HEK293 (cell line): ENCODE measurements around the gene TNFRSF21.

Source experiments
- ZBTB1 ChIP-seq: fragments of 450-650 bp; formaldehyde crosslinking; IDR thresholded peaks from 2 replicates; pipeline ENCODE4 v1.5.1; 2016; ENCODE audit warnings: missing biosample characterization, missing genetic modification characterization
- ZNF133 ChIP-seq: fragments of 450-650 bp; formaldehyde crosslinking; IDR thresholded peaks from 2 replicates; pipeline ENCODE4 v1.5.1; 2016; ENCODE audit warnings: missing biosample characterization, missing genetic modification characterization
- ZNF707 ChIP-seq: fragments of 450-650 bp; formaldehyde crosslinking; IDR thresholded peaks from 2 replicates; pipeline ENCODE4 v1.5.1; 2016; ENCODE audit warnings: missing biosample characterization, missing genetic modification characterization
- ZNF768 ChIP-seq: fragments of 450-650 bp; formaldehyde crosslinking; IDR thresholded peaks from 2 replicates; pipeline ENCODE4 v1.5.1; 2018; ENCODE audit warnings: missing biosample characterization, mild to moderate bottlenecking, missing genetic modification characterization
- ZNF830 ChIP-seq: fragments of 450-650 bp; IDR thresholded peaks from 2 replicates; pipeline ENCODE4 v1.5.0; 2018; ENCODE audit warnings: missing biosample characterization, missing genetic modification characterization, low read depth, mild to moderate bottlenecking, moderate library complexity
- TF ChIP-seq, protein P1 (sequence below): fragments of 450-650 bp; formaldehyde crosslinking; IDR thresholded peaks from 2 replicates; pipeline ENCODE4 v1.5.1; 2016; ENCODE audit warnings: missing biosample characterization, missing genetic modification characterization
- TF ChIP-seq, protein P2 (sequence below): fragments of 450-650 bp; formaldehyde crosslinking; IDR thresholded peaks from 2 replicates; pipeline ENCODE4 v1.5.1; 2016; ENCODE audit warnings: missing biosample characterization, missing genetic modification characterization

DNA sequence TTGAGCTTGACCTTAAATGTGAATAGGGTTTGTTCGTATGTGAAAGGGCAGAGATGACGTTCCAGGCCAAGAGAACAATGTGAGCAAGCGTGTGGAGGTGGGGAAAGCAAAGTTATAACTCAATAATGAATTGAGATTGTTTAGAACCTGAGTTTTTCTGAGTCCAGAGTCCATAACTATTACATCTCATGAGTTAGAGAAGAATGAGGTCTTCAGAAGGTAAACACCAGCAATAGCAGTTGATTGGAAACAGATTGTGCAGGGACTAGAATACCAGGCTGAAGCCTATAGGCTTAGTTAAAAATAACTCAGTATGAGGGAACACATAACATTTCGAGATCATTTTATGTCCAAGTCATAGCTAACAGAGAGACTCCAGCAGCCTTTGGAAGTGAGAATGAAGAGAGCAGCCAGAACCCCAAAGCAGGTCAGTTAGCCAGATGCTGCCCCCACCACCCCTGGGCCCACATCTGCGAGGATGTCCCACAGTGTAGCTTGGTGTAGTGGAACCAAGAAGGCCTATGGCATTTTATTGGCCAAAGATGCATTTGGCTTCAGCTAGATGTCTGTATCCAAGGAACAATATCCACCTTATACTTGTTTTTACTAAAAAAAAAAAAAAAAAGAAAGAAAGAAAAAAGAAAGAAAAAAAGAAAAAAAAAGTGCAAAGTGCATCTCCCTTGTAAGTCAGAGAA, 121.7 kb downstream of the TNFRSF21 start:
- TF ChIP-seq, protein P1, sequence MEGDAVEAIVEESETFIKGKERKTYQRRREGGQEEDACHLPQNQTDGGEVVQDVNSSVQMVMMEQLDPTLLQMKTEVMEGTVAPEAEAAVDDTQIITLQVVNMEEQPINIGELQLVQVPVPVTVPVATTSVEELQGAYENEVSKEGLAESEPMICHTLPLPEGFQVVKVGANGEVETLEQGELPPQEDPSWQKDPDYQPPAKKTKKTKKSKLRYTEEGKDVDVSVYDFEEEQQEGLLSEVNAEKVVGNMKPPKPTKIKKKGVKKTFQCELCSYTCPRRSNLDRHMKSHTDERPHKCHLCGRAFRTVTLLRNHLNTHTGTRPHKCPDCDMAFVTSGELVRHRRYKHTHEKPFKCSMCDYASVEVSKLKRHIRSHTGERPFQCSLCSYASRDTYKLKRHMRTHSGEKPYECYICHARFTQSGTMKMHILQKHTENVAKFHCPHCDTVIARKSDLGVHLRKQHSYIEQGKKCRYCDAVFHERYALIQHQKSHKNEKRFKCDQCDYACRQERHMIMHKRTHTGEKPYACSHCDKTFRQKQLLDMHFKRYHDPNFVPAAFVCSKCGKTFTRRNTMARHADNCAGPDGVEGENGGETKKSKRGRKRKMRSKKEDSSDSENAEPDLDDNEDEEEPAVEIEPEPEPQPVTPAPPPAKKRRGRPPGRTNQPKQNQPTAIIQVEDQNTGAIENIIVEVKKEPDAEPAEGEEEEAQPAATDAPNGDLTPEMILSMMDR (tag by site-specific recombination), result no peak
- TF ChIP-seq ZNF133 (no peak), ZNF707 (no peak), ZNF830 (tag by site-specific recombination) (no peak), ZNF768 (tag by site-specific recombination) (no peak), ZBTB1 (tag by site-specific recombination) (no peak)
- TF ChIP-seq, protein P2, sequence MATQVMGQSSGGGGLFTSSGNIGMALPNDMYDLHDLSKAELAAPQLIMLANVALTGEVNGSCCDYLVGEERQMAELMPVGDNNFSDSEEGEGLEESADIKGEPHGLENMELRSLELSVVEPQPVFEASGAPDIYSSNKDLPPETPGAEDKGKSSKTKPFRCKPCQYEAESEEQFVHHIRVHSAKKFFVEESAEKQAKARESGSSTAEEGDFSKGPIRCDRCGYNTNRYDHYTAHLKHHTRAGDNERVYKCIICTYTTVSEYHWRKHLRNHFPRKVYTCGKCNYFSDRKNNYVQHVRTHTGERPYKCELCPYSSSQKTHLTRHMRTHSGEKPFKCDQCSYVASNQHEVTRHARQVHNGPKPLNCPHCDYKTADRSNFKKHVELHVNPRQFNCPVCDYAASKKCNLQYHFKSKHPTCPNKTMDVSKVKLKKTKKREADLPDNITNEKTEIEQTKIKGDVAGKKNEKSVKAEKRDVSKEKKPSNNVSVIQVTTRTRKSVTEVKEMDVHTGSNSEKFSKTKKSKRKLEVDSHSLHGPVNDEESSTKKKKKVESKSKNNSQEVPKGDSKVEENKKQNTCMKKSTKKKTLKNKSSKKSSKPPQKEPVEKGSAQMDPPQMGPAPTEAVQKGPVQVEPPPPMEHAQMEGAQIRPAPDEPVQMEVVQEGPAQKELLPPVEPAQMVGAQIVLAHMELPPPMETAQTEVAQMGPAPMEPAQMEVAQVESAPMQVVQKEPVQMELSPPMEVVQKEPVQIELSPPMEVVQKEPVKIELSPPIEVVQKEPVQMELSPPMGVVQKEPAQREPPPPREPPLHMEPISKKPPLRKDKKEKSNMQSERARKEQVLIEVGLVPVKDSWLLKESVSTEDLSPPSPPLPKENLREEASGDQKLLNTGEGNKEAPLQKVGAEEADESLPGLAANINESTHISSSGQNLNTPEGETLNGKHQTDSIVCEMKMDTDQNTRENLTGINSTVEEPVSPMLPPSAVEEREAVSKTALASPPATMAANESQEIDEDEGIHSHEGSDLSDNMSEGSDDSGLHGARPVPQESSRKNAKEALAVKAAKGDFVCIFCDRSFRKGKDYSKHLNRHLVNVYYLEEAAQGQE (tag by site-specific recombination), result no peak
